HS-5 (cell line): ENCODE measurements around the gene TXN2.

Experiments
- DNase-seq: peaks from one replicate; pipeline ENCODE4 v3.0.0-alpha.2; 2012; ENCODE audit warnings: low read depth

TXN2 gene

GRCh38 chr22:36486619-36487384 lies 5.4 kb upstream of the TXN2 start:
- no peak for DNase-seq

DNA sequence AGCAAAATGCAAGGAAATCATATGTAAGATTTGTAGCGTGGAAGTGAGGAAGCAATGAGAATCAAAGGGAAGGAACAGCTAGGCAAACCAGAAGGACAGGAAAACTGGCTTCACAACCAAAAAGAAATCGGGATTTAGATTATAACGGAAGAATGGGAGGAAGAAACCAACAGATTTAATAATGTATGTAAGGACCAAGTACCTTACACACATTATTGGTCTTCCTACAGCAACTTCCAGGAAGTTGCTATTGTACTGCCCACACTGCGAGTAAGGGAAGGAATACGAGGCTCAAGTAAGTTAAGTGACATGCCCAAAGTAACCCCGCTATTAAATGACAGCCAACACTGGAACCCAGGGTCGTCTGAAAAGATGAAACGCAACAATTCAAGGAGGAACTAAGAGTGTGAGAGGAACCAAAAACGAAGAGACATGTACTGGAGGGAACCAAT lies 473 bp downstream of the TXN2 start:
- DNase-seq: peak; percentile 63

DNA sequence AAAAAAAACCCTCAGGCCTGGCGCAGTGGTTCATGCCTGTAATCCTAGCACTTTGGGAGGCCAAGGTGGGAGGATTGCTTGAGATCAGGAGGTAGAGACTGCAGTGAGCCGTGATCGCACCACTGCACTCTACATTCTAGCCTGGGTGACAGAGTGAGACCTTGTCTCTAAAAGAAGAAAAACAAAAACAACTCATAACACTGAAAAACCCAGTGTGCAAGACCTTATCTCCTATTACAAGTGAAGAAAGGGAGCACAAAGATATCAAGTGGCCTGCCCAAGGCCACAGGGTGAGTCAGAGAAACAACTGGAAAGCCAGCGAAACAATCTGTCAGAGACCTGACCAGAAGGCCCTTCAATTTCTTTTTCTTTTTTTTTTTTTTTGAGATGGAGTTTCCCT lies 2.5 kb downstream of the TXN2 start:
- DNase-seq: no peak

- DNase-seq: no peak
Measured at GRCh38 chr22:36475341-36475740, 6.1 kb downstream of the TXN2 start.

GRCh38 chr22:36472689-36473088 lies 8.8 kb downstream of the TXN2 start:
- no peak for DNase-seq

DNA sequence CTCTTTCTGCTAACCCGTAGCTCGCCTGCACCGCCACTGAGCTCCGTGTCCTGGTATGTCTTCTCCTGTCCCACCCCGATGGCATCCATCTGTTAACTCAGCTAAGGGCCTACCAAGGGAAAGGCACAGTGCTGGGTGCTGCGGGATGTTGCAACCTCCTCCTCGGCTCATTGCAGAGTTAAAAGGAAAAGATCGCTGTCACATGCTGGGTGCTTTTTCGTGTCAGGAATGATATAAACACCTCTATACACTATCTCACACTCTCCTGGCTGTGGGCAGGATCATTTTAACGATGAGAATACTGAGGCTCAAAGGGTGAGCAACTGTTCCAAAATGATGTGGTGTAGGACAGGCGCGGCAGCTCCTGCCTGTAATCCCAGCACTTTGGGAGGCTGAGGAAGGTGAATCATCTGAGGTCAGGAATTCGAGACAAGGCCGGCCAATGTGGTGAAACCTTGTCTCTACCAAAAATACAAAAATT lies 10.1 kb downstream of the TXN2 start:
- DNase-seq: peak; percentile 61

DNA sequence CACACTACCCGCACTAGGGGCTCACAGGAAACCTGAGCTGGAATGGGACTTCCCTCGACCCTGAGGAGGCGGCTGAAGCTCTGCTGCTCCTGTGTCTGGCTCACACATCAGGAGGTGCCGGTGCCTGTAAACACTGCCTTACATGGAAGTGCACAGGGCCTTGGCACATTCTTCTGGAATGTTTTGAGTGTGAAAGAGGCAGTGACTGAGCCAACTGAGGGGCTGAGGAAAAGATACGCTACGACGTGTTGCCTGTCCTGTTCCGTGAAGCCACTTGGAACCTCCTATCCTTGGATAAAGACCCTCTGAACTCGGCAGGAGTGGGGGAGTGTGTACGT lies 10.5 kb downstream of the TXN2 start:
- no peak for DNase-seq

DNA sequence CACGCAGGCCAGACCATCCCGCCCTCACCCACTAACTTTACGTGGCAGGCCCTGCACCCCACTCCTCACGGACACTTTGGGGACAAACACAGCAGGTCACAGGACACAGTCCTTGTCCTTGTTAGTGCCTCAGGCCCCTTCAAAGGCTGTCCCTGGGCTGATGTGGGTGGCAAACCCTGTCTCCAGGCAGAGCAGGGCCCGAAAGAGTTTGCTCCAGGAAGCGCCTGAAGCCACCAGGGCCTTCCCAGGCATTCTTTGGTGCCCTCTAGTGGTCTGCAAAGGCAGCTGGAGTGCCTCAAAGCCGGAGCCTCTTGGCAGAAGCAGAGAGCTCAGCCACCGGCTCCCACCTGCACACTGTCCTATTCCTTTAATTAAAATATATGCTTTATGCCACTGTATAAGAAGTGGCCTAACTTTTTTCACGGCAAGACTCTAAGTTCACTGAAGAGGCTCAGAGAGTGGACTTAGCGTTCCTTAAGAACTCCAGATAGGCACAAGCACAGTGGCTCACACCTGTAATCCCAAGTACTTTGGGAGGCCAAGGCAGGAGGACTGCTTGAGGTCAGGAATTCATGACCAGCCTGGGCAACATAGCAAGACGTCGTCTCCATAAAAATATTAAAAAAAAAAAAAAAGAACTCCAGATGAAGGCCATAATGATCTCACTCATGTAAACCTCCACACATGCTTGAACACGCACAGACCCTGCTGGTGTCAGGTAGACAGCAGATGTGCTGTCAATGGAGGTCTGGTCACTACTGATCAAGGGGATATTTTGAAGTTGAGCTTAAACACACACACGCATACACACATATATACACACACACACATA lies 11.1 kb downstream of the TXN2 start:
- DNase-seq: peak; percentile 68

DNA sequence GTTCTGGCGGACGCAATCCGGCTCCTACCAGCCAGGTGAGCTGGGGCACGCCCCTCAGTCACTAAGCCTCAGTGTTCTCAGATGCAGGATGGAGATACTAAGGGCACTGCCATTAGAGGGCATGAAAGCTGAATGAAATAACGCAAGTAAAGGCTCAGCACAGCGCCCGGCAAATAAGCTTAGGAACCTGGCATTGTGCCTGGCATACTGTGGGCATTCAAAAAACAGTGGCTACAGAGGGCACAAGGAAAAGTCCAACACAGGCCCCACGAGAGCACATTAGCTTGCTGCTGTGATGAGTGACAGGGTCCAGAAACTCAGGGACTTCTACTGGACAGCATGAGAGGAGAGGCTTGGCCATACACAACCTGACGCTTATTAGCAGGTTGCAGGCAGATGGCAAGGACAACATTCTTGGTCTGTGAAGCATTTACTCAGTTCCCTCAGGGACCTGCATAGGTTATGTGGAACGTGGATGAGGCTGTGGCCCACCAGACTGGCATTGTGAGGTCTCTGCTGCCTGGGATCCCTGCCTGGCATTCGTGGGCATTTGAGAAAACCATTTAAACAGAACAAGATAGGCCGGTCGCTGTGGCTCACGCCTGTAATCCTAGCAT lies 12.2 kb downstream of the TXN2 start:
- no peak for DNase-seq

- peak; percentile 76 for DNase-seq
Measured at GRCh38 chr22:36467946-36468345, 13.5 kb downstream of the TXN2 start.

DNA sequence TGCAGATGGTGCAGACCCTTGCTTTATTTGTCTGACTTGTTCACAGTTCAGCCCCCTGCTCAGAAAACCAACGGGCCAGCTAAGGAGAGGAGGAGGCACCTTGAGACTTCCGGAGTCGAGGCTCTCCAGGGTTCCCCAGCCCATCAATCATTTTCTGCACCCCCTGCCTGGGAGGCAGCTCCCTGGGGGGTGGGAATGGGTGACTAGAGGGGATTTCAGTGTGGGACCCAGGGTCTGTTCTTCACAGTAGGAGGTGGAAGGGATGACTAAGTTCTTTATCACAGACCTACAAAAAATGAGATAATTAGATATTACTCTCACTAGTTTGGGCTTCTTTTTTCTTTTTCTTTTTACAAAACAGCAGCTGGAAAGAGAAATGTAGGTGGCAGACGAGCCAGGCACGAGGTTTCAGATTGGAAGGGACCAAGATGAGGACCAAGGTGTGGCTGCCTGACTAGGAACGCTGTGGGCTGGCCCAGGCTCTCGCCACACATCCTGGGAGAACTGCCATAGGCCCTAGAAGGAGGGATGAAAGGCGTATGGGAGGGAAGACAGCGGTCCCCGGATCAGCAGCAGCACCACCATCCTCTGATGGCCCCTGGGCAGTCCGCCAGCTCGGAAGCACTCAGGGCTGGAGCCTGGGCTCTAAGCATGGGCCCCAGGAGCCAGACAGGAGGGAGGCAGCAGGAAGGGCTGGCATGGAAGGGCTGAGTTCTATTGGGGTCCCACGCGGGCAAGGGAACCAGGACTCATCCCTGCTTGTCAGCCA lies 14.2 kb downstream of the TXN2 start:
- no peak for DNase-seq

- DNase-seq: no peak
Measured at GRCh38 chr22:36466258-36466657, 15.2 kb downstream of the TXN2 start.

- peak; percentile 92 for DNase-seq
Measured at GRCh38 chr22:36465232-36466021, 16.0 kb downstream of the TXN2 start.

GRCh38 chr22:36464715-36465231 lies 16.7 kb downstream of the TXN2 start:
- DNase-seq: no peak

DNA sequence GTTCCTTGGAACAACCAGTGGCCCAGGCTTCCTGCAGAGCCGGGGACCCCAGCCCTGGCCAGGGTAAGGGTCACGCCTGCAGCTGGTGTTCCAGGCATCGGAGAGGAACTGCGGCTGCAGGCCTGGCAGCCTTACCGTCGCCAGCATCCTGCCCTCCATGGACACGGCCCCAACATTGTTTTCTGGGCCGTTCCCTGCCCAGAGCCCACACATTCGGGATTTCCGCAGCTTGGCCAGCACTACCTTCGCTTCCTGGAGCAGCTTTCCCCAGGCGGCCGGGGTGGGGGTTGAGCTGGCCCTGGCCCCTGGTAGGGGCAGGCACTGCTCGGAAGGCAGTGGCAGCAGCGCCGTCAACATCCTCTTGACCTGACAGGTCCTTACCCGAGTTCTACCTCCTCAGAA lies 17.7 kb downstream of the TXN2 start:
- no peak for DNase-seq

DNA sequence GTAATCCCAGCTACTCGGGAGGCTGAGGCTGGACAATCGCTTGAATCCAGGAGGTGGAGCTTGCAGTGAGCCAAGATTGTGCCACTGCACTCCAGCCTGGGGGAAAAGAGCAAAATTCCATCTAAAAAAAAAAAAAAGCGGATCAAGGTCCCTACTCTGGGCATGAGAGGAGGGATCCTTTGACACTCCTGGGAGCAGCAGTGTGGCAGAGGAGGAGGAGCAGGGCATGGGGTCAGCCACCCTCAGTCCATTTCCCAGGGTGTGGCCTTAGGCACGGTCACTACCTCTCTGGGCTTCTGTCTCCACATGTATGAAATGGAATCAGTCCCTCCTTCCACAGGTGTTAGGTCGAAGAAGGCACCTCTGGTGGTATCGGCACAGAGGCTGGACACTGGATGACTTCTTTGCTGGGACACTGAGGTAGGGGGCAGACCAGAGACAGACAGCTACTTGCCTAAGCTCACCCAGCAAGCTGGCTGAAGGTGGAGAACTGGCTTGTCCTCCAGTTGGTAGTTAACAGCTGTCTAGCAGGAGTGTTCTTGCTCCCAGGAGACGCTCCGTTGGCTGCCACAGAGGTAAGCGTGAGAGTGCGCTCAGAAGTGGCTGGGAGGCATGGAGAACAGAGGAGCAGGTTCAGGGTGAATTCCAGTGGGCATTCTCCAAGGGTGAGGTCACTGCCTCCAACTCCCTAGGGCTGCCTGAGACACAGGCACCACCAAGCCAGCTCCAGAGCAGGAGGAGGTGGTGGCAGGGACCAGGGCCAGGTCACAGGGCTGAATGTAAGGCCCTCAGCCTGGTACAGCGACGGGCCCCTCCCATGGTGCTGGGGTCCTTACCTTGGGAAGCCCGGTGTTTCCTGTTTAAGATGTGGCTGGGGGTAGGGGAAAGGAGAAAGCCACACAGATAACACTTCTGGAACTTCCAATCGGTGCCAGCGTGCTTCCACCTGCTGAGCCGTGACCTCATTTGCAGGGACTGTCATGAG lies 19.5 kb downstream of the TXN2 start:
- no peak for DNase-seq

DNA sequence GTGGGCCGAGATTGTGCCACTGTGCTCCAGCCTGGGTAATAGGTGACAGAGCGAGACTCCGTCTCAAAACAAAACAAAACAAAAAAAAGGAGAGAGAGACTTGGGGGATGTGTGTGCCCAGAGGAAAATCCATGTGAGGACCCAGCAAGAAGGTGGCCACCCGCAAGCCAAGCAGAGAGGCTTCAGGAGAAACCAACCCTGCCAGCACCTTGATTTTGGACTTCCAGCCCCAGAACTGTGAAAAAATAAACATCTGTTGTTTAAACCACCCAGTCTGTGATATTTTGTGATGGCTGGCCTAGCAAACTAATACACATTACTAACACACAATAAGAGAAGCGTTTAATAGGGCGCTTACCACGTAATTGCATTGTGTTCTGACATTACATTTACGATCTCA lies 21.2 kb downstream of the TXN2 start:
- no peak for DNase-seq

GRCh38 chr22:36457688-36458450 lies 23.6 kb downstream of the TXN2 start:
- DNase-seq: no peak

DNA sequence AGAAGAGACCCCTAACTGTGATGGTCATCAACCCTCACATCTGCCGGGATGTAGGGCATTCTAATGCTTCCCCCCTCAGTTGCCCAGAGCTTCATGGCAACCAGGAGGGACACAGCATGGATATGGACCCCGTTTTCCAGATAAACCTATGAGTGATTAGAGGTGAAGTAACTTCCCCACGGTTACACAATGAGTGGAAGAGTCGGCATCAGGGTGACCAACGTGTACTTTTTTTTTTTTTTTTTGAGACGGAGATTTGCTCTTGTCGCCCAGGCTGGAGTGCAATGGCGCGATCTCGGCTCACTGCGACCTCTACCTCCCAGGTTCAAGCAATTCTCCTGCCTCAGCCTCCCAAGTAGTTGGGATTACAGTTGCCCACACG lies 25.0 kb downstream of the TXN2 start:
- no peak for DNase-seq
